ENCODE results near the gene ROCK2. TPM values are rescaled to one million over a fixed set of nuclear protein-coding genes. Genes with fewer than 3 reads are reported as not detected.

Gene ROCK2
- polyA plus RNA-seq (6.1 to 12.6 TPM (median 7.8 TPM) in 3 replicates), polyA minus RNA-seq (5.1 to 35.5 TPM (median 8.1 TPM) in 3 replicates)
- polyA plus RNA-seq (2011; ENCODE audit: low read depth): 54.1 TPM
- polyA plus RNA-seq (2011; cell fraction: cytosol; rRNA removed): 6.1 and 9.9 TPM in 2 replicates
- 10.9 and 14.1 TPM in 2 replicates for polyA plus RNA-seq (2011; cell fraction: nucleus; rRNA removed)
- polyA plus RNA-seq (2012; ENCODE audit: low replicate concordance): 7.1 and 16.7 TPM in 2 replicates
- polyA minus RNA-seq (2011; cell fraction: cytosol; rRNA and poly(A)+ RNA removed): 12.3 TPM
- polyA minus RNA-seq (2011; cell fraction: nucleus; rRNA and poly(A)+ RNA removed): 14.0 and 38.4 TPM in 2 replicates

DNA sequence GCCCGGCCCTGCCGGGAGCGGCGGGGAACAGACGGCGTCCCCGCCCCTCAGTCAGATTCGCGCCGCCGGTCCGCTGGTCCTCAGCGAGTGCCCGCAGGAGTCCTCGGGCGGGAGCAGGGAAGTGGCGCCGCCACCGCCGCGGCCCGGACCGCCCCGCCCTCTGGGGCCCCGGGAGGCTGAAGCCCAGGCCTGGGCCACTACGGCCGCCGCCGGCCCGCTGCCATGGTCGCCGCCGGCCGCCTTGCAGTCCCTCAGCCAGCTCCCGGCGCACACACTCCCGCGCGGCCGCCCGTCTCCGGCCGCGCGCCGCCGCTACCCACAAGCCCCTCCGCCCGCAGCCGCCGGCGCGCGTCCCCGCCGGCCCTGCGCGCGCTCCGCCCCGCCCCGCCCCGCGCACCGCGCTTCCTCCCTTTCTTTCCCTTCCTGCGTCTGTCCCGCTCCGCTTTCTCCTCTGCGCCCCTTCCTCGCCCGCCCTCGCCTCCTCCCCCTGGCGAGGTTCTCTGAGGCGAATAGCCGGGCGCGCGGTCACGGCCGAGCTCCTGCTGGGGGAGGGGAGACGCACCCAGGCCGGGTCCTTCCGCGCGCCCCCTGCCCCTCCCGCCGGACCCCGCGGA, at the start of gene ROCK2:
ROCK2 (minus strand) TSS at position 295 of the 614 bp plus-strand sequence. CDS start 500 bp downstream, outside the sequence.
- no peak for DNase-seq (ENCODE audit: low read depth, low spot score)
- FAIRE-seq: no peak
- Histone ChIP-seq H3K9me1 (ENCODE audit: control insufficient read depth, extremely low read depth, insufficient read depth, low read length) (no peaks in the 10 kb centered on the region), H3K79me2 (ENCODE audit: control insufficient read depth, insufficient read depth, low read length) (peaks cover 45% of the 10 kb centered on the region), H4K20me1 (ENCODE audit: control insufficient read depth, extremely low read depth, insufficient read depth, low read length) (peaks cover 8% of the 10 kb centered on the region), H3K9ac (ENCODE audit: control insufficient read depth, extremely low read depth, insufficient read depth, low read length) (peak within 1 kb of the TSS; percentile 86), H3K4me2 (ENCODE audit: control insufficient read depth, extremely low read depth, insufficient read depth, low read depth, low read length) (peak within 1 kb of the TSS; percentile 88), H3K4me3 (ENCODE audit: control insufficient read depth in 2 of 3, extremely low read depth in 1 of 3, insufficient read depth in 2 of 3, low read depth in 1 of 3, low read length in 3 of 3) (peak within 1 kb of the TSS; percentile 61 to 96 (median 89)), H3K27ac (ENCODE audit: control insufficient read depth, insufficient read depth, low read length) (peak within 1 kb of the TSS; percentile 89), H2AFZ (ENCODE audit: control insufficient read depth, low read length) (peak within 1 kb of the TSS; percentile 78), H3K9me3 (ENCODE audit: control insufficient read depth, low read depth, low read length) (no peaks in the 10 kb centered on the region), H3K36me3 (ENCODE audit: control insufficient read depth in 2 of 2, extremely low read depth in 1 of 2, insufficient read depth in 2 of 2, low read length in 2 of 2) (no peaks in the 10 kb centered on the region), H3K27me3 (ENCODE audit: control insufficient read depth, extremely low read depth, insufficient read depth, low read length) (no peaks in the 10 kb centered on the region), H3K4me1 (ENCODE audit: control insufficient read depth, extremely low read depth, insufficient read depth, low read length) (peaks cover 12% of the 10 kb centered on the region)
- TF ChIP-seq CTCF (optimal IDR thresholded peaks at IDR 0.05 in 1 of 3, IDR thresholded peaks at IDR 0.05 in 1 of 3, conservative IDR thresholded peaks at IDR 0.05 in 1 of 3; ENCODE audit: extremely low read depth in 1 of 3, insufficient read depth in 2 of 3, low read length in 3 of 3) (no peak), EZH2 (IDR thresholded peaks at IDR 0.05; ENCODE audit: low read length) (no peak)
- dilution Hi-C loops (cut with MboI; ENCODE audit: extremely low pct_ligation_motif_present, low sequenced_read_pairs): no loop called here

DNA sequence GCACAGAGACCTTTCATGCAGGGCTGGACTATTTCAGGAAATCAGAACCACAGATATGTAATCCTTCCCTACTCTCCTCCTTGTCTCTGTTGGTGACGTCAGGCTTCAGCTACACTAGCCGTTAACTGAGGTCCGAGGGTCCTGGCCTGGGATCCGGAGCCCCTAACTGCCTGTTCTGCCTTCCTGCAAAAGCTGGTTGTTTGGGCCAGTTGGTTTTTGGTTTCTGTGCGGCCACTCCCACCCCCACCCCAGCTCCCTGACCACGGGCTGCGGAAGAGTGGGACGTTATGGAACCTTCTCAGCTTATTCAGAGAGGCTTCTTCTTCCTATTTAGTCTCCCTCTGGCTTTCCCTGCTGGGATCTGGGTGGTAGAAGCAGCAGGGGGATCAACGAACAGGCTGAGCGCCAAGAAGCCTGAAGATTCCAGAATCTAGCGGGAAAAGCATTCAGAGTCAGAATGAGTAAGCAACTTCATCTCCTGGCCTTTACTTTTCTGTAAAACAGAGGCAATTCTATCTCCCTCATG, 49.3 kb upstream of the ROCK2 start:
- dilution Hi-C loops (cut with MboI; ENCODE audit: extremely low pct_ligation_motif_present, low sequenced_read_pairs): no loop called here
- no peak overlapping the region for H2AFZ ChIP-seq (ENCODE audit: control insufficient read depth, low read length)
- no peak overlapping the region for H3K4me2 ChIP-seq (ENCODE audit: control insufficient read depth, extremely low read depth, insufficient read depth, low read depth, low read length)
- no peak overlapping the region for H3K4me3 ChIP-seq (ENCODE audit: control insufficient read depth in 2 of 3, extremely low read depth in 1 of 3, insufficient read depth in 2 of 3, low read depth in 1 of 3, low read length in 3 of 3)
- no peaks in the 10 kb centered on the region for H3K9me3 ChIP-seq (ENCODE audit: control insufficient read depth, low read depth, low read length)
- DNase-seq (ENCODE audit: low read depth, low spot score) (no peak), FAIRE-seq (no peak)
- H3K4me1 ChIP-seq (ENCODE audit: control insufficient read depth, extremely low read depth, insufficient read depth, low read length): peaks cover 15% of the 10 kb centered on the region
- no peak overlapping the region for H3K9ac ChIP-seq (ENCODE audit: control insufficient read depth, extremely low read depth, insufficient read depth, low read length)
- H3K27me3 ChIP-seq (ENCODE audit: control insufficient read depth, extremely low read depth, insufficient read depth, low read length): no peaks in the 10 kb centered on the region
- H4K20me1 ChIP-seq (ENCODE audit: control insufficient read depth, extremely low read depth, insufficient read depth, low read length): no peaks in the 10 kb centered on the region
- no peaks in the 10 kb centered on the region for H3K79me2 ChIP-seq (ENCODE audit: control insufficient read depth, insufficient read depth, low read length)
- H3K36me3 ChIP-seq (ENCODE audit: control insufficient read depth in 2 of 2, extremely low read depth in 1 of 2, insufficient read depth in 2 of 2, low read length in 2 of 2): no peaks in the 10 kb centered on the region
- no peak overlapping the region for H3K27ac ChIP-seq (ENCODE audit: control insufficient read depth, insufficient read depth, low read length)
- TF ChIP-seq CTCF (optimal IDR thresholded peaks at IDR 0.05 in 1 of 3, IDR thresholded peaks at IDR 0.05 in 1 of 3, conservative IDR thresholded peaks at IDR 0.05 in 1 of 3; ENCODE audit: extremely low read depth in 1 of 3, insufficient read depth in 2 of 3, low read length in 3 of 3) (no peak), EZH2 (IDR thresholded peaks at IDR 0.05; ENCODE audit: low read length) (no peak)
- H3K9me1 ChIP-seq (ENCODE audit: control insufficient read depth, extremely low read depth, insufficient read depth, low read length): no peaks in the 10 kb centered on the region
